C4-2B (cell line): ENCODE measurements around the gene SAC3D1.

Source experiments
- H3K27ac ChIP-seq: fragments of 450-650 bp; 2 replicates; pipeline ENCODE4 v1.5.1; 2017
- CTCF ChIP-seq: fragments of 450-650 bp; conservative IDR thresholded peaks from 2 replicates; pipeline ENCODE4 v1.5.1; 2017; ENCODE audit warnings: mild to moderate bottlenecking
- ZFX ChIP-seq: fragments of 450-650 bp; IDR thresholded peaks from 2 replicates; pipeline ENCODE4 v1.6.1; 2017

Gene SAC3D1

GRCh38 chr11:65063532-65063931 is 22.5 kb downstream of the SAC3D1 start:
- H3K27ac ChIP-seq, result no peak overlapping the region
- no peak for TF ChIP-seq ZFX
- no peak for TF ChIP-seq CTCF

- TF ChIP-seq ZFX, result no peak
- TF ChIP-seq CTCF, result no peak
- no peak overlapping the region for H3K27ac ChIP-seq
These were observed 23.8 kb downstream of the SAC3D1 start for GRCh38 chr11:65064847-65065240.

- no peak for TF ChIP-seq ZFX
- no peak for TF ChIP-seq CTCF
- no peak overlapping the region for H3K27ac ChIP-seq
These were observed 24.8 kb downstream of the SAC3D1 start for GRCh38 chr11:65065851-65066250.

- TF ChIP-seq ZFX (no peak), CTCF (no peak)
- H3K27ac ChIP-seq, result no peak overlapping the region
These were observed 25.3 kb downstream of the SAC3D1 start for GRCh38 chr11:65066315-65066714.

DNA sequence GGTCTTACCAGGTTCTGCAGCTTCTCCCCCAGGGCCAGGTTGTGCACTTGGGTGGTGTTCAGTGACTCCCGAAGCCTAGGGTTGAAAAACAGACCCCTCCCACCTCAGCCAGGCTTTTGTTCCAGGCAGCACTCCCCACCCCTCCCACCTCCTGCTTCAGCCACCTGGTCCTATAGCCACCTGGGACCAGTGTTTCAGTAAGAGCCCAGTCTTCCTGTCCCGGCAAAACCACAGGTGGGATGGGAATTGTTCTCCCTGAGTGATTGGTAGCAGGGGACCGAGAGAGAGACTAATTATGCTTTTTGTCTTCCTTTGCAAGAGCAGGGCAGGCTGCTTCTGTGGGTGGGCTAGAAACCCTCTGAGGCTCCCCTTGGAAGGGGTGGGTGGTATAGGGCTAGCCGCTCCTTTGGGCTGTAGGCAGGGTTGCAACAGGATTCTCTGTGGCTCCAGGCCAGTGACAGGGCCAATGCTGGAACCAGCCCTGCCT is 25.8 kb downstream of the SAC3D1 start:
- no peak overlapping the region for H3K27ac ChIP-seq

GRCh38 chr11:65067446-65067845 is 26.4 kb downstream of the SAC3D1 start:
- no peak for TF ChIP-seq CTCF
- H3K27ac ChIP-seq, result no peak overlapping the region

More for the DNA sequence above, 25.8 kb downstream of the SAC3D1 start:
- TF ChIP-seq CTCF (no peak), ZFX (no peak)

GRCh38 chr11:65069217-65069616 is 28.2 kb downstream of the SAC3D1 start:
- TF ChIP-seq CTCF (no peak), ZFX (no peak)
- no peak overlapping the region for H3K27ac ChIP-seq
